Measurements from ENCODE around the gene IRF2. TPM values are rescaled to one million over a fixed set of nuclear protein-coding genes. Genes with fewer than 3 reads are reported as not detected.

IRF2 gene
- 27.0 TPM for total RNA-seq

GRCh38 chr4:184474263-184475095 lies at the start of gene IRF2:
TSS of gene IRF2 (minus strand) at chr4:184474550. CDS start at chr4:184429064, 45,486 bp downstream.
- peak; percentile 97 for DNase-seq

DNA sequence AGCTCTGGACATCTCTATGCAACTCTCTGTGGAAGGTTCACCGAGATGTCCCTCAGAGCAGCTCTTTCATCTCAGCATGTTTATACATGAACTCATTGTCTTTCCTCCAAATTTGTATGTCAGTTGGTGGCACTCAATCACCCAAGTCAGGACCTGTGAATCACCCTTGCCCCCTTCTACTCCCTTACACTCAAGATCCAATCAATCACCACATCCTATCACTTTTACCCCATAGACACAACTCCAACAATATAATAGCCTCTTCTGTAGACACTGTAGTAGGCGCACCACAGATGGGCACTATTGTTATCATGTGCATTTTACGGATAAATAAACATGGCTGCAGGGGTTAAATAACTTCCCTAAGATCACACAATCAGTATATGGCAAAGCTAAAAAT lies 41.3 kb upstream of the IRF2 start:
- no peak for DNase-seq

DNA sequence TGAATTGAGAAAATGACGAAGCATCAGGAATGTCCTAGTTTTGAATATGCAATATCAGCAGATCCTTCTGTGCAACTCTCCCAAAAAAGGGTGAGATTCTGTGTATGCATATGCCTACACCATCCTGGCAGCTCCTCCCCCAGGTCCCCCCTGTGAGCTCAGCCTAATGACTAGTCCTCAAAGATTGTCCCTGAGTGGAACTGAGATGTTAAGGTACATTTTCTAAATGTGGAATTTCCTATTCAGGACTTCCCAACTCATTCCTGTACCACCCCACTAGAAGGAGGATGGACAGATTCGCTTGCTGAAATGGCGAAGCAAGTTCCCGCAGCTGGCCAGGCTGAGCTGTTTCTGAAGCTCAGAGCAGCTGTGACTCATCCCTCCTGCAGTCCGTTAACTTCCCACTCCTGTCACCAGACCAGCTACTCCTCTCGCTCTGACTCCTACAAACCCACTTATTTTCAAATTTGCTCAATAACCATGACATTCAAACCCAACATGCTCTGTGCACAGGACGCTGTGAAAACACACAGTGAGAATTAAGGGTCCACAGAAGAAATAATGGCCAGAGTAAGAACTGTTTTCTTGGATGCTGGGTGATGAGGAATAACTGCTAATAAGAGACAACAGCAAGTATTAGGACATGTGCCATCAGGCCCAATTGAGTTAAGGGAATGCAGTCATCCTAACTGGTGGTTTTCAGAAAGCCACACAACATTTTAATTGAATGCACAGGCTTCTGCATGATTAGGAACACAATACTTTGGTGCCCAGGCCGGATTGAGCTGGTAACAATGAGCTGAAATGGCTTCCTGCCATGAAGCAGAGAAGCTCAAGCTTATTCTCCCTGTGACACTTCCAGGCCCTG lies 40.0 kb upstream of the IRF2 start:
- DNase-seq, result peak; percentile 37

GRCh38 chr4:184513802-184514120 lies 39.4 kb upstream of the IRF2 start:
- DNase-seq, result no peak

- no peak for DNase-seq
These were observed 36.8 kb upstream of the IRF2 start for GRCh38 chr4:184511156-184511555.

DNA sequence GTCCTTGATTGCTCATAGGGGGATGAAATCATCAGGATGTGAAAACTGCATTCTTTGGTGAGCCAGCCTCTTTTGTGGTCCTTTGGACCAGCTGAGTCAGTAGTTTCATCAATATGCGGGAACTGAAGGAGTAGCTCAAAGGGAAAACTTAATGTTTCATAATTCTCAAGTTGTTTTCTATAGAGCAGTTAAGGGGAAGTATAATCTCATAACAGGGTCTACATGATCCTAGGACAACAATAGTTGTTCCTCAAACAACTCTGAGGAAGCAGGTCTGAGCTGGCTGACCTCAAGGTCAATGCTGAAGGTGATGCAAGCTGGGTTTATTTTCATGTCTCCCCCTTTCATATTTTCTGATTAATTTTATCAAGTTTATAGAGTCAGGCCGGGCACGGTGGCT lies 36.1 kb upstream of the IRF2 start:
- no peak for DNase-seq

DNA sequence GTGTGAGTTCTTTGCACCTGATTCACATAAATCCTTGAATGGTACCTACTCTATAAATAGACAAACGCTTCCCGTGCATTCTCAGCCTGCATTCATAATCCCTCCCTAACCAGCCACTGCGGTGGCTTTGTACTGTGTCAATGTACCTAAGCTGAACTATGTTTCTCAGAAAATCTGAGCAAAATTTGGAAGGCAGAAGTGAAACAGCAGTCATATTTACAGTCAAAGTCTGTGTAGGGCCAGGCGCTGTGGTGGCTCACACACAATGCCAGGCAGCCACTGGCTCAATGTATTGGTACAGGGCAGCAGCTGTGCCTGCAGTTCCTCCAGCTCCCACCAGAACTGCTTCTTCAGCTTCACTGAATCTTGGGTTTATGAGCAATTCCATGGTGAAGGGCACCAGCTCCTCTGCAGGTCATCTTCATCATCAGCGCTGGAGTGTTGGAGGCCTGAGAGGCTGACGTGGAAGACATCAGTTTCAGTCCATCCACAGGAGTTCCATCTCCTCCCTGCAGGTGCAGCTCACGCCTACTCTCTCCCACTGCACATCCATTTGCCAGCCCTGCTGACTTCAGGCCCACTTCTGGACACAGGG lies 32.3 kb upstream of the IRF2 start:
- DNase-seq, result no peak

GRCh38 chr4:184504385-184504784 lies 30.0 kb upstream of the IRF2 start:
- no peak for DNase-seq

GRCh38 chr4:184503869-184504300 lies 29.5 kb upstream of the IRF2 start:
- no peak for DNase-seq

DNA sequence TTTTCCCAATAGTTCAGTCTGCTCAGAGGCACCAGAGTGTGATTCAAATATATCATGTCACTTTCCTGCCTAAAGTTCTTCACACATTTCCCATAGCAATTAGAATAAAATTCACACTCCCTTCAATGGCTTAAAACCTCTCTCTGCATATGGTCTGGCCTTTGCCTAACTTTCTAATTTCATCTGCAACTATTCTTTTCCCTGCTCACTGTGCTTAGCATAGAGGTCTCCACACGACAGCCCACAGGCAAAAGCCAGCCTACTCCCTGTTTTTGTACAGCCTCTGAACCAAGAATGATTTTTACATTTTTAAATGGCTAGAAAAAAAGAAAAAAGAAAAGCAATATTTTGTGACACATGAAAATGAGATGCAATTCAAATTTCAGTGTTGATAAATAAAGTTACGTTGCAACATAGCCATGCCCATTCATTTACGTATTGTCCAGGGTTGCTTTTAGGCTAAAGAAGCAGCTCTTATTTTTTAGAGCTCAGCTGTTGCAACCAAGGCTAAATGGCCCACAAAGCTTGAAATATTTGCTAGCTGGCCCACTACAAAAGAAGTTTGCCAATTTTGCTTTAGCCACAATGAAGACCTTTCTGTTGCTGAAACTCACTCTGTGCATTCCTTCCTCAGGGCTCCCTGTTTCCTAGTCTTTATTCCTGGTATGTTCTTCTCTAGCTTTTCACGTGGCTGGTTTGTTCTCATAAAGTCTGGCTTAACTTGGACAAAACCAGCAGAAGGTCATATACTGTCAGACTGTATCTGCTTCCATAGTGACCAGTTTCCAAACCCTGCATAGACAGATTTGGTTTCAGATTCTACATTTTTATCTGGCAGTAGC lies 26.6 kb upstream of the IRF2 start:
- no peak for DNase-seq

- no peak for DNase-seq
These were observed 25.6 kb upstream of the IRF2 start for GRCh38 chr4:184499996-184500395.

DNA sequence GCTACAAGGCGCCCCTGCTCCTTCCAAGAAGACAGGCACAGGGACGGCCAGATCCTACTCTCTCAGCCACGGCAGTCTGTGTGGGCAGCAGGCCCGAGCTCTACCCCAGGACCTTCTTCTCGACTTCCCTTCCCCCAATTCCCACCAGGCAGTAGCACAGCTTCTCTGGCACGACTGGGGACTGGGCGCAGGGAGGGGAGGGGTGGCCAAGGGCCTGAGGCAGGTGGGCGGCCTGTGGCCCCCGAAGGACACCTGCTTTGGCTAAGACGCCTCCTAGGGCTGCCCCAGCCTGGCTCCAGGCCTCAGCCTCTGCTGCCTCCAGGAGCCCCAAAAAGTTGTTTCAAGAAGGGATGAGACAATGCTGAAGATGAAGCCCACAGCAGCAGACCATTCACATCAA lies 24.2 kb upstream of the IRF2 start:
- no peak for DNase-seq

DNA sequence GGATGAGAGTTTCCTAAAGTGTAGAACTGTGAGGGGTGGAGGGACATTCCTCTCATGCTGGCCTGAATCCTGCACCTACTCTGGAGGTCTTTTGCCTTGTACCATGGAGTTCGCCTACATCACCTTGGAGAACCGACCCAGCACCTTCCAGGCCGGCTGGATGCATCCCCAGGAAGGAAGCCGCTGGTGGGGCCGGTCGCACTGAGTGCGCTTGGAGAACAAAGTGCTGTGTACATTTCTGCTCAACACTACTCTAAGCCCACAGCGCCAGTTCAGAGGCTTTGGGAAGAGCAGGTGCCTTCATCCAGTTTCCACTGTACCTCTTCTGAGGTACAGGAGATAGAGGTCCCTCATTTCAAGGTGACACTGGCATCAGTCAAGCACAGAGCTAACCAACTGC lies 15.4 kb upstream of the IRF2 start:
- no peak for DNase-seq

DNA sequence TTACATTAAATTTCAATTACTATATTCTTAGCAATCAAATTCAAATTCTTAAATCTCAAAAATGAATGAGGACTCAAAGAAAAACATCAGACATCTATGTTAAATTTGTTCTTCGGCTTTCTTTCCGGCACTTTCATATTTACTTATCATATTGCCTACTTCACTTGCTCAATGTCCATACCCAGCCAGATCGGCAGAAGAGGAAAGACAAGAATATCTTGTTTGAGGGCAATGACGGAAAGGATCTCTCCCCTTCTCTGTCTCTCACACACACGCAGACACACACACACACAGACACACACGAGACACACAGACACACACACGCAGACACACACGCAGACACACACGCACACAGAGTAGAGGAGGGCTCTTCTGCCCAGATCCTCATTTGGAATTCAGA lies 13.2 kb upstream of the IRF2 start:
- DNase-seq, result no peak

DNA sequence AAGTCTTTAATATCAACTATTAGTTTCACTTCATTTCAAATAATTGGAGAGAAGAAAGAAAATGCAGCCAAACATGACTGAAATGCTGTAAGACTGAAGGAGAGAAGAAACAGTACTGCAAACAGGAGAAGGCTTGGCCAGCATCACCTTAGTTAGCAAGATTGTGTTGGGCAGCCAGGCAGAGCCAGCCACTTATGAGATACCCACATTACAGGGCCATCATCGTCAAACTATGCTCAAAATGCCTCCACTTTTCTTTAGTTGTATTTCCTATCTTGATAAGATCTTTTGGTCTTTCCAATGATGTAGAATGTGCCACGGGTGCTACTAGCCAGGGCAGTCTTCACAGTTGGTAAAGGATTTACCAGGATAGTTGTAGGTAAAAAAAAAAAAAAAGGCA lies 10.9 kb upstream of the IRF2 start:
- no peak for DNase-seq

DNA sequence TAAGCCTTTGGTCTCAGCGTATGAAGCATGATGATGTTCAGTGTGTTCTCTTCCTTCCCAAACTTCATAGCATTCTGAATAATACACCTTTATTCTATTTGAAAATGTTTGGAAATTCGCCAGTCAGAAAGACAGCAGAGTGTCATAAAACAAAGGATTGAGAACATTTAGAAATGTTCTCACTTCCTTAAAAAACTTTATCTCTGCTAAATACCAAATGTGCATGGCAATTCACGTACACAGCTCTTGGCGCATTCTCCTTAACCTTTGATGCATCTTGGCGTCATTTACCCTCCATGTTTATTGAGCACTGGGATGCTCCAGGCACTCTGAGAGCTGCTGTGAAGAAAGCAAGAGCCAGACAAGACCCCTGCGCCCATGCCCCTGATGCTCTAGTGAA lies 7.2 kb upstream of the IRF2 start:
- DNase-seq, result no peak

DNA sequence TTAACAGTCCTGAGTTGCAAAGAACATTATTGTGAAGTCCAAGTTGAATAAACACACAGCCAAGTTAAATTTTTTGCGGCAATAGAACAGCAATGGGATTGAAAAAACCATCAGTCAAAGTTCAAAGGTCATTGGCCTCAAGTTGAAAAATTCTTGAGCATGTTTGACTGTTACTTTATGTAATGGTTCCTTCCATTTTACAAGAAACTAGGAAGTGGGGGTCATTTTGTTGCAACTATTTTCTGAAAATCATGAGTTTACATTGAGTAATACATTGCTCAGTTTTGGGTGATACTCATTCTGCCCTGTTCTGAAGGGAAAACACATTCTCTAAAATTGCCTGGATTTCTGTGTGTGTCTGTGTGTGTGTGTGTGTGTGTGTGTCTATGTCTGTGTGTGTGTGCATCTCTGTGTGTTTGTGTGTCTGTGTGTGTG lies 5.2 kb upstream of the IRF2 start:
- DNase-seq, result no peak

GRCh38 chr4:184477201-184477999 lies 3.0 kb upstream of the IRF2 start:
- no peak for DNase-seq

DNA sequence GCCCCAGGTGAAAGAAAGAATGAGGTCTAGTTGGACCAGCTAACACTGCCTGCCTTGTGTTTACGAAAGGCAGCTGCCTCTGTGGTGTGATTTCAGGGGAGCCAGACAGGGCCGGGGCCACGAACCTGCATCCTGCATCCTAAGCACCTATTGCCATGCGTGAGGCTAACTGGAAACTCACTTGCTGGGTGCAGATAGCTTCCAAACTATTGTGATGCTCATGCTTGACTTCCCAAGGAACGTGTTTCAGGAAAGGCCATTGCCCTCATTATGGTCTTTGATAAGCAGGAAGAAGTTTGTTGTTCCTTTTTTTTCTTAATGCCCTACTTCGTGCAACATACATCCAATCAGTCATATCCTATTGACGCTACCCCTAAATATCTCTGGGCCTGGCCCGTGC lies 2.3 kb upstream of the IRF2 start:
- no peak for DNase-seq

- peak; percentile 59 for DNase-seq
These were observed 1.1 kb upstream of the IRF2 start for GRCh38 chr4:184475498-184475897.

DNA sequence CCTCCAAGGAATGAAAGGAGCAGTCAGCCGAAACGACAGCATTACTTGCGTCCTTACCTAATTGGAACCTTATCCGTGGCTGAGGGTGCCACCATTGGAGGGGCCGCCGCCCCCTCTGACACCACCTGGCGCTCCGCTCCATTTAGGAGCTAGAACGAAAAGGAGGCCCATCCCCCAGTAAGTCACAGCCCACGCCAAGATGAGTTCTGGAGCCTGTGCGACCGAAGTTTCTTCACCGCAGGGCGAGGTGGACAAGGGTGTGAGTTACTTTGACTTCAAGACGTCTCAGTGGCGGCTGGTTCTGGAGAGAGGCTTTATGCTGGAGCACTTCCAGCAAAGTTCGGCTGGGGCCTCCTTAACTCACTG lies 729 bp upstream of the IRF2 start:
- DNase-seq, result peak; percentile 59
